ENCODE measurements around the gene PLD5.
"Not testable (repeated sequence)": the region's sequence is repeated elsewhere in the genome, so short reads cannot be mapped to it uniquely, and the experiment has no call there.

PLD5 gene

GRCh38 chr1:242416657-242417056, 107.8 kb downstream of the PLD5 start:
- DNase-seq = no peak

- DNase-seq = no peak
Observed at GRCh38 chr1:242412921-242413320, 111.6 kb downstream of the PLD5 start.

- no peak for DNase-seq
Observed at GRCh38 chr1:242411901-242412300, 112.6 kb downstream of the PLD5 start.

- DNase-seq = no peak
Observed at GRCh38 chr1:242405947-242406346, 118.5 kb downstream of the PLD5 start.

GRCh38 chr1:242404296-242404695, 120.2 kb downstream of the PLD5 start:
- no peak for DNase-seq

- DNase-seq = no peak
Observed at GRCh38 chr1:242402956-242403355, 121.5 kb downstream of the PLD5 start.

GRCh38 chr1:242401937-242402336, 122.6 kb downstream of the PLD5 start:
- no peak for DNase-seq

- DNase-seq = no peak
Observed at GRCh38 chr1:242398351-242398750, 126.1 kb downstream of the PLD5 start.

- DNase-seq = no peak
Observed at GRCh38 chr1:242391896-242392295, 132.6 kb downstream of the PLD5 start.

GRCh38 chr1:242376121-242376520, 148.4 kb downstream of the PLD5 start:
- DNase-seq = not testable (repeated sequence)

- DNase-seq = not testable (repeated sequence)
Observed at GRCh38 chr1:242350446-242350845, 174.1 kb downstream of the PLD5 start.

- no peak for DNase-seq
Observed at GRCh38 chr1:242349636-242350035, 174.9 kb downstream of the PLD5 start.

- peak in 1 of 2 experiments; percentile 17 for DNase-seq
Observed at GRCh38 chr1:242330865-242331264, 193.6 kb downstream of the PLD5 start.

- not testable (repeated sequence) for DNase-seq
Observed at GRCh38 chr1:242327381-242327780, 197.1 kb downstream of the PLD5 start.

- DNase-seq = not testable (repeated sequence)
Observed at GRCh38 chr1:242321981-242322380, 202.5 kb downstream of the PLD5 start.

GRCh38 chr1:242318140-242318539, 206.4 kb downstream of the PLD5 start:
- no peak for DNase-seq

GRCh38 chr1:242314865-242315264, 209.6 kb downstream of the PLD5 start:
- DNase-seq = not testable (repeated sequence)

- not testable (repeated sequence) for DNase-seq
Observed at GRCh38 chr1:242314085-242314649, 210.3 kb downstream of the PLD5 start.

- not testable (repeated sequence) for DNase-seq
Observed at GRCh38 chr1:242308681-242309080, 215.8 kb downstream of the PLD5 start.

GRCh38 chr1:242293781-242294180, 230.7 kb downstream of the PLD5 start:
- DNase-seq = not testable (repeated sequence)

- DNase-seq = not testable (repeated sequence)
Observed at GRCh38 chr1:242288067-242288466, 236.4 kb downstream of the PLD5 start.

- not testable (repeated sequence) for DNase-seq
Observed at GRCh38 chr1:242282758-242283485, 241.6 kb downstream of the PLD5 start.

- DNase-seq = not testable (repeated sequence)
Observed at GRCh38 chr1:242278406-242278805, 246.1 kb downstream of the PLD5 start.

GRCh38 chr1:242276769-242277168, 247.7 kb downstream of the PLD5 start:
- not testable (repeated sequence) for DNase-seq

GRCh38 chr1:242267004-242267403, 257.5 kb downstream of the PLD5 start:
- DNase-seq = not testable (repeated sequence)
